ENCODE measurements around the gene RAB11FIP3.
A peak's percentile ranks its signal among the peaks of the same experiment; 100 is the strongest.

The RAB11FIP3 gene

DNA sequence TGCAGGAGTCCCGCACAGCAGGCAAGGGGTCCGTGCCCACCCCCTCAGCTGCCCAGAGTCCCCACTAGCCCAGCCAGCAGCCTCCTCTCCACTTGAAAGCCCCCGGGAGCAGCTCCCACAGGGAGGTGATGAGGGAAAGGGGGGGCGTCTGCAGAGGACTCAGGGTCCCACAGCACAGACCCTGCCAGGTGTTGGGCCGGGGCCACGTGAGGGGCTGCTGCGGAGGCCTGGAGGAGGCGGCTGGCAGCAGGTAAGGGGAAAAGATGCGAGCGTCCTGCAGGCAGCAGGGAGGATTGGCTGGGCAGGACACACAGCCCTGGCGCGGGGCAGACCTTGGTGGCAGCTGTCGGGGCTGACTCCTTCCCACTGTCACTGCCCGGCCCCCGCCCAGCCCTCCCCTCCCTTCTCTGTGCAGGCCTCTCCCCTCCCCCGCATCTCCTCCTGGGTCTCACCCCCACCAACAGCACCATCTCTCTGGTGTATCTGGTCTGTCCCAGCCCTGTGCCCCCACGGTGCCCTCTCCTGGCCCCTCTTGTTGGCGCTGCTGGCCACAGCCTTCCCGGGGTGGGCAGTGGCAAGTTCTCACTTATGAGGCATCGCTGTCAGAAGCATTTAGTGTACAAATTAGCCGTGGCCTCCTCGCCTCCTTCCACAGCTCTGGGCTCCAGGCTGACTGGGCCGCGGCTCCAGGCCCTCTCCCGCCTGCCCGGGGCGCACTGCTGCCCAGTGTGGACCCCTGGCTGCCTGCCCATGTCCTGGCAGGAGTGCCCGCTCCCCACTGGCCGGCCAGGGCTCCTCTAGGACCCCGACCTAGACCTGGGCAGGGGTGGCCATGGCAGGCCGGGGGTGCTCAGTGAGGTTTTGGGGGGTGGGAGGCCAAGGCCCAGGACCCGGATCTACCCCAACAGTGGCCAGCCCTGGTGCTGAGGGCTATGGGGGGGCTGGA, 130.4 kb downstream of the RAB11FIP3 start:
- DNase-seq = no peak

GRCh38 chr16:556474-557173, 131.2 kb downstream of the RAB11FIP3 start:
- no peak for DNase-seq

DNA sequence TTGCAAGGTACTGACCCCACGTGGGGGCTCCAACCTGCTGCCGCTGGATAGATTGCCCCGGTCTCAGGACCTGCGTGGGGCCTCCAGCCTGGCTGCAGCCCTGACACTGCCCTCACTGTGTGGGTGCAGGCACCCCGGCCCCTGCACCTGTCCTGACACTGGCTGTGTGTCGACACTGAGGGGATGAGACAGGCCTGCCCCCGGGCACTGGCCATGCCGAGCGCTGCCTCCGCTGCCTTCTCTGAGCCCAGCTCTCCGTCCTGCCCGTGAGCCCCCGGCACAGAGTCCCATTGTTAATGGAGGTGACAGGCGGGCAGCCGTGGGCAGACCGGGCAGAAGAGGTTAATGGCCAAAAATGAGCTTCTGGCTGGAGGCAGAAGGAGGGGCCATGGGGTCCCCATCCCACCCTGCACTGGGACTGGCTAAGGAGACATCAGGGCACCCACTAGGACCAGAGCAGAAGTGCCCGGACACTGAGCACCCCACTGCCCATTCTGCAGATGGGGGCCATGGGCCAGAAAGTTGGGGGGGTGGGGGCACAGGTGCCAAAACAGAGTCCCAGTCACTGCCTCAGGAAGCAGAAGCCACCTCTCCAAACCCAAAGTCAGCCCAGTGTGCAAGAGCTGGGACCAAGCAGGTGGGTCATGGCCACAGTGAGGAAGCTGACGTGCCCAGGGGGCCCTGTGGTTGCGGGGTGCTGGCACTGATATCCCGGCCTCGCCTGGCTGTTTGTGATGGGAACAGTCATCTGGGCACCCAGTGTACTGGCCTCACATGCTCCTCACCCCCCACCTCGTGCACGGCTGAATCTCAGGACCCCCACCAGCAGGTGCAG, 132.2 kb downstream of the RAB11FIP3 start:
- no peak for DNase-seq

DNA sequence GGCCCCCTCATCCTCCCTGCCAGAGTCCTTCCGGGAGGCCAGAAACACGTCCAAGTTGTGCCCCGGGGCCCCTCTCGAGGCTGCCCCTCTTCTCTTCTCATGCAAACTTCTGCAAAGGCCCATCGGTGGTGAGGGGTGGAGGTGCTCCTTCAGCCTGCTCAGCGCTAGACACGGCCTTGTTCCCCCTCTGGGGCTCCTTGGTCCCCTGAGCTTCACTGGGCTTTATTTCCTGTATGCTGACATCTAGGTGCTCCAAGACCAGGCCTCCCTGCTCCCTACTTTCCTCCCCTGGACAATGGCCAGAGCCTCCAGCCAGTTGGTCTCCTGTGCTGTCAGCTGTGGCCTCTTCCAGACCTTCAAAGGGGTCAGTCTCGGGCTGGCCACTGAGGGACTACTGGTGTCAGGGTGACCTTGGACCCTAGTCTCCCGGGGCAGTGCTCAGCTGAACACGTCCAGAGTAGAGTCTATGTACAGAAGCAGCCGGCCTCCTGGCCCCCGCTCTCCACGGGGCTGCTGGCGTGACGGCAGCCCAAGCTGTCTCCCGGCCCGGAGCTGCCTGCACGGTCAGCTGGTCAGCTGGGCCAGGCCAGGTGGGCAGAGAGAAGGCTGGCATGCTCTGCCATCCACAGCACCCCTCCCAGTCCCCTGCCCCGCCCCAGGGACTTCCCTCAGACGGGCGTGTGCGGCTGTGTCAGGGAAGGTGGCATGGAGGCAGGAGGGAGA, 133.0 kb downstream of the RAB11FIP3 start:
- DNase-seq = no peak

GRCh38 chr16:559021-559380, 133.6 kb downstream of the RAB11FIP3 start:
- no peak for DNase-seq

GRCh38 chr16:559411-560203, 134.2 kb downstream of the RAB11FIP3 start:
- no peak for DNase-seq

DNA sequence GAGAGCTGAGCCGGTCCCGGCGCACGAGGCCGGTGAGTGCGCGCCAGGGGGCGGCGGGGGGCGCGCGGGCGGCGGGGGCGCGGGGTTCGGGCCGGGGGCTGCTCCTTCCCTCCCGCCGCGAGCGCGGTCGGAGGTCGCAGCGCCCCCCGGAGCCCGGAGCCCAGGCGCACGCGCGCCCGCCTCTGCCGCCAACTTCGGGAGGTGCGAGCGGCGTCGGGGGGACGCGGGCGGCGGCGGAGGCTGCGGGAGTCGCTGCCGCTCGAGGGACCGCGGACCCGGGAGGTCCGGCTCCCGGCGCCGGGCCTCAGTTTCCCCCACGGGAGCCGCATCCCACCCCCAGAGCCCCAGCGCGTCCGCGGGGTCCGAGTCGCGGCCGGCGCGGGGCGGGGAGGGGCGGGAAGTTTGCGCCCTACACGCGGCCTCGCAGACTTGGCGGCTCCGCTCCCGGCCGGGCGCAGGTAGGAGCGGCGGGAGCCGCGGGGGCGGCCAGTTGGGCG, 134.8 kb downstream of the RAB11FIP3 start, which contains the start of gene PRR35:
Gene PRR35 (plus strand): TSS at position 191 of the 497 bp plus-strand sequence. CDS start 2,901 bp downstream, outside the sequence.
- no peak for DNase-seq

- no peak for DNase-seq
Measured at GRCh38 chr16:560701-561412, 135.4 kb downstream of the RAB11FIP3 start.

DNA sequence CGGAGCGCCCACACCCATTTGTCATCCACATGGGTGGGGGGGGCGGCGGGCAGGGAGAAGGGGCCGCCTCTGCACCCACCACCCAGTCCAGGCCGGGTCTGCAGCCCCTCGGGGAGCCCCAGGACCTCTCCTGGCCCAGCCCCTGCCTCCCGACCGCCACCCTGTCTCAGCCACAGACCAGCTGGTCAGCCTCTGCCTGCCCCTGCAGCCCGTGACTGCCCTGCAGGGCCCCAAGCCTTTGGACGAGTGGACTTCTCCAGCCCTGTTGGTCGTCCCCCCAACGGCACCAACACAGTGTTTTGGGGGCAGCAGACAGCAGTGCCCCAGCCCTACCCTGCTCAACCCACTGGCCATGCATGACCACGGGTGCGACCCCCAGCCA, 136.0 kb downstream of the RAB11FIP3 start:
- no peak for DNase-seq

- DNase-seq = no peak
Measured at GRCh38 chr16:561957-562938, 136.8 kb downstream of the RAB11FIP3 start.

DNA sequence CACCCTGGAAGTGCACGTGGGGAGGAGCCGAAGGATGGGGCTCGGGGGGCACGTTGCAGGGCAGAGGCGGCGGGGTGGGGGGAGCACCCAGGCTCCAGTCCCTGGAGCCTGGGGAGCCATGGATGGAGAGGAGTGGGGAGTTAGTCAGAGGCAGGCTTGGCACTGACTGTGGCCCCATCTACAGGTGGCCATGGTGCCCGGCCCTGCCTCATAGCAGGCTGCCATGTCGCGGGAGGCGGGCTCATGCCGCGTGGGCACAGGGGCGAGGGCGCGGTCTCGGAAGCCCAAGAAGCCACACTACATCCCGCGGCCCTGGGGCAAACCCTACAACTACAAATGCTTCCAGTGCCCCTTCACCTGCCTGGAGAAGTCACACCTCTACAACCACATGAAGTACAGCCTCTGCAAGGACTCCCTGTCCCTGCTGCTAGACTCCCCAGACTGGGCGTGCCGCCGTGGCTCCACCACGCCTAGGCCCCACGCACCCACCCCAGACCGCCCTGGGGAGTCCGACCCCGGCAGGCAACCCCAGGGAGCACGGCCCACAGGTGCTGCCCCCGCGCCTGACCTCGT, 137.7 kb downstream of the RAB11FIP3 start:
- DNase-seq = no peak

DNA sequence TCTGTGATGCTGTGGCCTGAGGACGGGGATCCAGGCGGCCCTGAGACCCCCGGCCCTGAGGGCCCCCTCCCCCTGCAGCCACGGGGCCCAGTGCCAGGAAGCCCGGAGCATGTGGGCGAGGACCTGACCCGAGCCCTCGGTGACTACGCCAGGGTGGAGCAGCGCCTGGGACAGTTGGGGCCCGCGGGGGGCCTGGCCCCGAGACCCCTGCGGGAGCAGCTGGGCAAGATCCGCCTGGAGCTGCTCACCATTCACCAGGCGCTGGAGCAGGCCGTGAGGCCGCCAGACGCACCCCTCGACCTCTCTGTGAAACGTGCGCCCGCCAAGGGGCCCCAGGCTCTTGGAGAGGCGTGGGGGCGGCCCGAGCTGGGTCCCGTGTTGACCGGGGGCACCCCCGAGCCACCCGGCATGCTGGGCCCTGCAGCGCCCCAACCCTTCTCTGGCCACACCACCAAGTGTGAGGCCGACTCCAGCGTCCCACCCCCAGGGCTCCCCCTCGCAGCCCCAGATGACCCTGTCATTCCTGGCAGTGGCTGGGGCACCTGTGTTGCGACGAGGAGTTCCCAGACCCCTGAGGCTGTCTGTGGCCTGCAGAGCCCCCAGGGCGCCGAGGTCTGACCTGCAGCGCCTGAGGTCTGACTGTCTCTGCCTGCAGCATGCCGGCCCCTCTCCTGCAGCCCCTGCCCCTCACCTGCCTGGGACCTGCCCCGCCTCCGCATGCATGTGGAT, 139.4 kb downstream of the RAB11FIP3 start:
- DNase-seq = no peak

- no peak for DNase-seq
Measured at GRCh38 chr16:565419-566330, 140.2 kb downstream of the RAB11FIP3 start.

GRCh38 chr16:566475-567372, 141.3 kb downstream of the RAB11FIP3 start, which contains the start of gene NHLRC4:
Gene NHLRC4, plus strand, starts transcription at chr16:567005. Its CDS starts 1,043 bp downstream, at chr16:568048.
- DNase-seq = peak in 2 of 5 experiments; percentile 30 to 77

DNA sequence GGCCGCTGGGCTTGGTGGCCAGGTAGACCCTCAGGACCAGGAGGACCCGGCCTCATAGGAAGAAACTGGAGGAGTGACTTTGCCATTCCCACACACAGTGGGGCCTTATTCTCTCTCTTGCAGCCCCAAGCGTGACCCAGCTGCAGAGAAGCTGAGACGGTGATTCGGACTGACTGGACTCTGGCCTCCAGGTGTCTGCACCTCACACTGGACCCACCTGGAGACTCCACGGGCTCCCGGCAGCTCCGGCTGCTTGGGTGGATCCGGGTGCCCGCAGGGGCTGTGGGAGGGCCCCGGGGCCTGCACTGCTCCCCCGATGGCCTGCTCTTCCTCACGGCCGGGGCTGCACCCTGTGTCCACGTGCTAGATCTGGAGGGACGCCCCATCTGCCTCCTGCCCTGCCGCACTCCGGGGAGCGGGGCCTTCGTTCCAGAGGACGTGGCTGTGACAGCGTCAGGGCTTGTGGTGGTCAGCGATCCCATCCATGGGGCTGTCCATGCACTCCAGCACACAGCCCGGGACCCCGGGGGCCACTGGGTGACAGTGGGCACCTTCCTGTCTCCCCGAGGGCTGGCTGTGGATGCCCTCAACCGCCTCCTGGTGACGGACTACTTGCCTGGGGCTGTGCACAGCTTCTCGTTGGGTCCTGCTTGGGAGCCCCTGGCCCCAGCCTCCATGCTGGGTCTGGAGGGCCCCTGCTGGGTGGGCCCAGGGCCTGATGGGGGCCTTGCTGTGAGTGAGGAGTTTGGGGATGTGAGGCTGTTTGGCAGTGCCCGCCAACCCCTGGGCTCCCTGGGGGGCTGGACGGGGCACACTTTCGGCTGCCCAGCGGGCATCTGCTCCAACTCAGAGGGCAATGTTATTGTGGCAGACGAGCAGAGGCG, 142.2 kb downstream of the RAB11FIP3 start:
- DNase-seq = no peak
